GM12878 (cell line): ENCODE results near the gene NR6A1. TPM values are rescaled to one million over a fixed set of nuclear protein-coding genes. Genes with fewer than 3 reads are reported as not detected.

Experiments
- ATAC-seq: fragments of 200-7000 bp; cut with Tn5 transposase; 3 replicates; pipeline ENCODE4 v1.9.1; 2020; ENCODE audit warnings: mild to moderate bottlenecking, moderate library complexity
- BruUV-seq: library from RNA; stranded (reverse); fragments of 400-500 nt; replicated peaks from 2 replicates; lab custom pipeline; 2021; lab: Mats Ljungman, UMichigan
- CTCF ChIA-PET: fragments of 300-600 bp; sonication (Branson Sonifier 250); formaldehyde crosslinking; extraction: SDS; loops from one replicate; lab custom pipeline; 2021; ENCODE audit warnings: inconsistent platforms; lab: Yijun Ruan, JAX
- POLR2A ChIA-PET: fragments of 350-600 bp; formaldehyde crosslinking; extraction: SDS; loops from one replicate; lab custom pipeline; 2021; ENCODE audit warnings: inconsistent platforms; lab: Charles Lee
- RAD21 ChIA-PET: fragments of 300-600 bp; sonication (Branson Sonifier 250); formaldehyde crosslinking; loops from one replicate; lab custom pipeline; 2023; ENCODE audit warnings: antibody characterized with exemption; ENCODE audit not compliant: unreplicated experiment; lab: Charles Lee
- SMC1A ChIA-PET: fragments of 300-600 bp; sonication (Branson Sonifier 250); formaldehyde crosslinking; loops from one replicate; lab custom pipeline; 2023; ENCODE audit not compliant: unreplicated experiment, uncharacterized antibody; lab: Charles Lee
- DNase-seq: peaks from one replicate; pipeline ENCODE4 v3.0.0-alpha.2; 2011; ENCODE audit warnings: low read depth, low spot score
- FAIRE-seq: peaks from 3 replicates; lab custom pipeline; 2011; peaks lifted over from hg19 to GRCh38; lab: Jason Lieb, UNC
- H2AFZ ChIP-seq: 2 replicates; pipeline ENCODE4 v1.6.0; 2011; ENCODE audit warnings: low read depth, low read length, control low read depth; ENCODE audit not compliant: control insufficient read depth
- H3K27ac ChIP-seq: 2 replicates; pipeline ENCODE4 v1.5.1; 2011; ENCODE audit warnings: control low read depth; ENCODE audit not compliant: control insufficient read depth, insufficient read depth
- H3K27me3 ChIP-seq, 2 experiments: replicated peaks in 1 of 2; 2 replicates each; pipeline versions ENCODE4 v1.6.0 to v1.6.1; 2011; ENCODE audit warnings: low read length in 1 of 2; ENCODE audit not compliant: control insufficient read depth in 2 of 2, insufficient read depth in 2 of 2
- H3K36me3 ChIP-seq, 2 experiments: 2 replicates each; pipeline ENCODE4 v1.5.1; 2011; ENCODE audit warnings: low read length in 1 of 2; ENCODE audit not compliant: control insufficient read depth in 2 of 2, insufficient read depth in 2 of 2
- H3K4me1 ChIP-seq: 2 replicates; pipeline ENCODE4 v1.6.1; 2011; ENCODE audit warnings: mild to moderate bottlenecking, low read length, moderate library complexity, mixed read lengths; ENCODE audit not compliant: control insufficient read depth, insufficient read depth
- H3K4me2 ChIP-seq: 2 replicates; pipeline ENCODE4 v1.6.0; 2011; ENCODE audit warnings: control low read depth; ENCODE audit not compliant: control insufficient read depth, insufficient read depth
- H3K4me3 ChIP-seq: fragments of 200-600 bp; sonication (generic); 2 replicates; pipeline ENCODE4 v1.5.1; 2016
- H3K79me2 ChIP-seq: 2 replicates; pipeline ENCODE4 v1.6.0; 2011; ENCODE audit warnings: low read length; ENCODE audit not compliant: control insufficient read depth, insufficient read depth
- H3K9ac ChIP-seq: 2 replicates; pipeline ENCODE4 v1.8.0; 2011; ENCODE audit warnings: low read length, control low read depth, mixed read lengths; ENCODE audit not compliant: control insufficient read depth, insufficient read depth
- H3K9me3 ChIP-seq: replicated peaks from 3 replicates; pipeline ENCODE4 v1.5.1; 2011; ENCODE audit warnings: mild to moderate bottlenecking, low read length; ENCODE audit not compliant: control insufficient read depth, insufficient read depth
- H4K20me1 ChIP-seq: 2 replicates; pipeline ENCODE4 v1.6.0; 2011; ENCODE audit not compliant: control insufficient read depth, insufficient read depth
- ATF3 ChIP-seq: IDR thresholded peaks from 2 replicates; pipeline ENCODE4 v1.6.1; 2011; ENCODE audit warnings: low read depth, mild to moderate bottlenecking, low read length, moderate library complexity, borderline replicate concordance; ENCODE audit errors: extremely low read depth
- CBX3 ChIP-seq: fragments of 200-600 bp; sonication (generic); IDR thresholded peaks from 2 replicates; pipeline ENCODE4 v1.6.1; 2016; ENCODE audit warnings: low read depth, borderline replicate concordance
- CHD1 ChIP-seq: IDR thresholded peaks from 2 replicates; pipeline ENCODE4 v1.6.1; 2012; ENCODE audit warnings: low read depth, low read length, improper control_type of control experiment
- MTA3 ChIP-seq: IDR thresholded peaks from 2 replicates; pipeline ENCODE4 v1.6.1; 2012; ENCODE audit warnings: low read length, inconsistent platforms, borderline replicate concordance
- MXI1 ChIP-seq: fragments of 150-350 bp; IDR thresholded peaks from 2 replicates; pipeline ENCODE4 v1.6.1; 2011; ENCODE audit warnings: low read depth, mild to moderate bottlenecking, inconsistent platforms, low read length, improper control_type of control experiment
- NFXL1 ChIP-seq: fragments of 450-650 bp; IDR thresholded peaks from 2 replicates; pipeline ENCODE4 v1.6.1; 2017; ENCODE audit warnings: antibody characterized with exemption, mild to moderate bottlenecking, borderline replicate concordance
- NR2F1 ChIP-seq: fragments of 450-650 bp; conservative IDR thresholded peaks from 2 replicates; pipeline ENCODE4 v1.6.1; 2017; ENCODE audit warnings: mild to moderate bottlenecking
- POLR2AphosphoS2 ChIP-seq: IDR thresholded peaks from 2 replicates; pipeline ENCODE4 v1.6.1; 2011; ENCODE audit warnings: low read depth, mild to moderate bottlenecking, low read length, improper control_type of control experiment, moderate library complexity
- RB1 ChIP-seq: fragments of 450-650 bp; formaldehyde crosslinking; IDR thresholded peaks from 2 replicates; pipeline ENCODE4 v1.6.1; 2017; ENCODE audit warnings: mild to moderate bottlenecking, borderline replicate concordance
- SIX5 ChIP-seq: IDR thresholded peaks from 2 replicates; pipeline ENCODE4 v1.6.1; 2011; ENCODE audit warnings: mild to moderate bottlenecking, low read depth, low read length, moderate library complexity; ENCODE audit not compliant: severe bottlenecking
- SMAD1 ChIP-seq: fragments of 450-650 bp; IDR thresholded peaks from 2 replicates; pipeline ENCODE4 v1.6.1; 2018; ENCODE audit warnings: mild to moderate bottlenecking, low read depth; ENCODE audit not compliant: partially characterized antibody
- SPI1 ChIP-seq: IDR thresholded peaks from 2 replicates; pipeline ENCODE4 v1.6.1; 2011; ENCODE audit warnings: low read depth, mild to moderate bottlenecking, low read length, moderate library complexity, borderline replicate concordance; ENCODE audit not compliant: insufficient read depth
- SREBF1 ChIP-seq: IDR thresholded peaks from 2 replicates; pipeline ENCODE4 v1.6.1; 2012; ENCODE audit warnings: mild to moderate bottlenecking, low read length
- ZSCAN29 ChIP-seq: fragments of 450-650 bp; IDR thresholded peaks from 2 replicates; pipeline ENCODE4 v1.6.1; 2017; ENCODE audit warnings: mild to moderate bottlenecking, moderate library complexity
- WGBS: methylation state at CpG from one replicate; pipeline ENCODE4 v1.1.6; 2016; ENCODE audit warnings: low lambda C conversion rate; ENCODE audit not compliant: insufficient replicate concordance, insufficient coverage; ENCODE audit errors: missing lambda C conversion rate; 5-methylcytosine and 5-hydroxymethylcytosine counted together
- in situ Hi-C: fragments of 300-500 bp; cut with MboI; formaldehyde crosslinking; loops from 9 replicates; pipeline ENCODE4 v1.14.3; 2018; ENCODE audit warnings: mixed read lengths
- intact Hi-C: fragments of 100-400 bp; cut with micrococcal nuclease; formaldehyde crosslinking; loops from one replicate; pipeline ENCODE4 v1.14.2; 2022; ENCODE audit not compliant: unreplicated experiment
- polyA plus RNA-seq, 11 experiments: library from polyadenylated mRNA; depleted of rRNA in 4 of 11; unstranded in 6 of 11; stranded (reverse) in 5 of 11; fragments of >200 nt; fragmentation: Nextera tagmentation in 4 of 11; fragmentation: Illumina TruSeq in 1 of 11; extraction: Ambion mirVana in 4 of 11; extraction: Trizol in 1 of 11; gene quantifications; 1 replicate in 1 of 11; 2 replicates in 10 of 11; pipeline versions ENCODE4 v1.2.1 to v1.2.3, GENCODE V29; 2011 to 2016; ENCODE audit warnings: inconsistent platforms in 2 of 11, missing spikeins in 2 of 11, low read depth in 1 of 11
- total RNA-seq, 4 experiments: library from RNA; depleted of rRNA in 3 of 4; stranded (reverse); fragments of >200 nt in 3 of 4; fragmentation: Illumina TruSeq in 1 of 4; extraction: Trizol in 1 of 4; gene quantifications; 2 replicates each; pipeline versions ENCODE4 v1.2.1 to v1.2.3, GENCODE V29; 2013 to 2021

NR6A1 gene
- total and polyA plus RNA-seq, 10 of the 15 experiments (the other 5 are each of a cell fraction or from before 2014, with no cell fraction given): 1.2 to 9.2 (median 4.6) TPM

GRCh38 chr9:124810663-124811355 is 39.7 kb upstream of the NR6A1 start:
- H3K79me2 ChIP-seq: no peaks in the 10 kb centered on the region
- RAD21 ChIA-PET: no interaction called here
- in situ Hi-C loops: no loop called here
- no peak for ATAC-seq
- no peak overlapping the region for H3K9ac ChIP-seq
- WGBS: 58% methylated on average over 12 of the region's 12 CpGs
- intact Hi-C loops: no loop called here
- no peak overlapping the region for H2AFZ ChIP-seq
- TF ChIP-seq RB1: no peak
- no peak for TF ChIP-seq POLR2AphosphoS2
- no peak for TF ChIP-seq ZSCAN29
- TF ChIP-seq NR2F1: no peak
- no peak for TF ChIP-seq NFXL1
- TF ChIP-seq CBX3: no peak
- no peak for TF ChIP-seq SIX5
- TF ChIP-seq SPI1: no peak
- no peak for TF ChIP-seq SREBF1
- no peak for TF ChIP-seq SMAD1
- no peak for TF ChIP-seq MXI1
- TF ChIP-seq CHD1: no peak
- no peak for TF ChIP-seq MTA3
- no peak for TF ChIP-seq ATF3
- CTCF ChIA-PET: no interaction called here
- no peaks in the 10 kb centered on the region for H3K9me3 ChIP-seq
- no peak for FAIRE-seq
- SMC1A ChIA-PET: no interaction called here
- DNase-seq: no peak
- H3K27me3 ChIP-seq: no peaks in the 10 kb centered on the region
- no TSS peak for BruUV-seq
- H3K4me1 ChIP-seq: no peaks in the 10 kb centered on the region
- no peak overlapping the region for H3K4me2 ChIP-seq
- no peak overlapping the region for H3K4me3 ChIP-seq
- H4K20me1 ChIP-seq: no peaks in the 10 kb centered on the region
- POLR2A ChIA-PET: no interaction called here
- no peaks in the 10 kb centered on the region for H3K36me3 ChIP-seq
- no peak overlapping the region for H3K27ac ChIP-seq
